Brain microvascular endothelial cell (primary cell): Measurements from ENCODE around the gene DPYSL3.

Source experiments
- DNase-seq: peaks from one replicate; pipeline ENCODE4 v3.0.0-alpha.2; 2020
- H3K27ac ChIP-seq: fragments of 250-450 bp; sonication (Bioruptor Pico); 2 replicates; pipeline ENCODE4 v1.5.1; 2020; ENCODE audit warnings: mild to moderate bottlenecking, moderate library complexity
- H3K27me3 ChIP-seq: fragments of 250-450 bp; sonication (Bioruptor Pico); replicated peaks from 2 replicates; pipeline ENCODE4 v1.5.1; 2020; ENCODE audit warnings: mild to moderate bottlenecking
- H3K36me3 ChIP-seq: fragments of 250-450 bp; sonication (Bioruptor Pico); replicated peaks from 2 replicates; pipeline ENCODE4 v1.5.1; 2020; ENCODE audit warnings: mild to moderate bottlenecking
- H3K4me3 ChIP-seq: 2 replicates; pipeline ENCODE4 v1.5.1; 2011; ENCODE audit warnings: low read depth, mild to moderate bottlenecking, control low read depth, low read length, moderate library complexity
- CTCF ChIP-seq: IDR thresholded peaks from 2 replicates; pipeline ENCODE4 v1.5.1; 2011; ENCODE audit warnings: low read depth, mild to moderate bottlenecking, moderate library complexity, low read length, control low read depth, inconsistent platforms; ENCODE audit errors: missing control alignments
- in situ Hi-C: cut with HindIII; loops from 2 replicates; pipeline ENCODE4 v1.10.0; 2017; ENCODE audit warnings: low sequenced_read_pairs, low pct_ligation_motif_present

DPYSL3 gene

GRCh38 chr5:147534172-147534951, 24.5 kb upstream of the DPYSL3 start:
- H3K27me3 ChIP-seq, result no peaks in the 10 kb centered on the region
- H3K36me3 ChIP-seq, result no peaks in the 10 kb centered on the region
- peak overlapping the region; percentile 79 for H3K27ac ChIP-seq
- in situ Hi-C loops, result no loop called here
- H3K4me3 ChIP-seq, result no peak overlapping the region
- no peak for TF ChIP-seq CTCF
- DNase-seq, result no peak

- DNase-seq, result no peak
- in situ Hi-C loops, result no loop called here
- no peak overlapping the region for H3K4me3 ChIP-seq
- H3K27me3 ChIP-seq, result no peaks in the 10 kb centered on the region
- no peak for TF ChIP-seq CTCF
- H3K27ac ChIP-seq, result no peak overlapping the region
- no peaks in the 10 kb centered on the region for H3K36me3 ChIP-seq
These were observed 22.3 kb upstream of the DPYSL3 start for GRCh38 chr5:147532156-147532555.

- no peak for TF ChIP-seq CTCF
- peak; percentile 87 for DNase-seq
- H3K36me3 ChIP-seq, result no peaks in the 10 kb centered on the region
- no peaks in the 10 kb centered on the region for H3K27me3 ChIP-seq
- H3K4me3 ChIP-seq, result no peak overlapping the region
- in situ Hi-C loops, result no loop called here
- peak overlapping the region; percentile 57 for H3K27ac ChIP-seq
These were observed 20.9 kb upstream of the DPYSL3 start for GRCh38 chr5:147530530-147531389.

- Histone ChIP-seq H3K4me3 (no peak overlapping the region), H3K27me3 (no peaks in the 10 kb centered on the region), H3K36me3 (no peaks in the 10 kb centered on the region), H3K27ac (no peak overlapping the region)
- no peak for DNase-seq
- in situ Hi-C loops, result no loop called here
- TF ChIP-seq CTCF, result no peak
These were observed 13.2 kb upstream of the DPYSL3 start for GRCh38 chr5:147523069-147523468.

GRCh38 chr5:147522435-147522834, 12.6 kb upstream of the DPYSL3 start:
- TF ChIP-seq CTCF, result no peak
- Histone ChIP-seq H3K36me3 (no peaks in the 10 kb centered on the region), H3K27ac (no peak overlapping the region), H3K27me3 (no peaks in the 10 kb centered on the region), H3K4me3 (no peak overlapping the region)
- no peak for DNase-seq
- in situ Hi-C loops, result no loop called here
